ENCODE results near the gene NUP98. TPM values are rescaled to one million over a fixed set of nuclear protein-coding genes. Genes with fewer than 3 reads are reported as not detected.

NUP98 gene
- total RNA-seq, 1 experiment from 2014 or later = 82.4 TPM

DNA sequence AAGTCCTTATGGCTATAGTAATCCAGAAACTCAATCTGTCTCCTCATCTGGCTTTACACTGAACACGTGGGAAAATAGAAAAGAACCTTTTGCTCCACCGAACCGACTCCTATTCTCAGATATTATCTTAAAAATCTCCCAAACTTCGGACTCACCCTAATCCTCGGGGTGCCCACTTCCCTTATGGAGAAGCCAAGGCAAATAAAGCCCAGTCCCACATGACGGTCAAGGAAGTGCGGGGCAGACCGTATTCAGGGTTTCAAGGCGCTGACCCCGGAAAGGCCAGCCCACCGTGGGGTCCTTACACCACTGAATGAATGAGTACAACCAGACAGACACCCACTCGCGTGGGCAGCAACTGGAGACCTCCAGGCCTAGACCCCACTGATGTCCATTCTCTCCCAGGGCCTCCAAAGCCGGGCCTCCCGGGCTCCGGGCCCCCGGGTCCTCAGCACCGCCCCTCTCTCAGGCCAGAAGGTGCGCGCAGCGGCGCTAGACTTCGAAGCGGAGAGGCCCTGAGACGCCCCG lies 489 bp downstream of the NUP98 start:
- DNase-seq (ENCODE audit: low spot score) = no peak
- peaks cover 21% of the 10 kb centered on the region for H3K36me3 ChIP-seq (ENCODE audit: insufficient read depth, low read length, poor library complexity, severe bottlenecking)
- intact Hi-C loops (cut with micrococcal nuclease; ENCODE audit: unreplicated experiment) = no loop called here
- no TSS peak for BruUV-seq (replicated peaks)
- peak overlapping the region; percentile 97 for H3K27ac ChIP-seq (ENCODE audit: low read depth, low read length, poor library complexity, severe bottlenecking)
- no peaks in the 10 kb centered on the region for H3K27me3 ChIP-seq (replicated peaks; ENCODE audit: insufficient read depth, low read depth, low read length, poor library complexity)
- H3K4me3 ChIP-seq (ENCODE audit: low read depth, low read length, poor library complexity, severe bottlenecking) = peak overlapping the region; percentile 97
- peaks cover 5% of the 10 kb centered on the region for H3K4me1 ChIP-seq (ENCODE audit: insufficient read depth, low read length, poor library complexity, severe bottlenecking)
- H3K9me3 ChIP-seq (ENCODE audit: low read depth, low read length, poor library complexity, severe bottlenecking) = no peaks in the 10 kb centered on the region
- CTCF ChIA-PET = no interaction called here
- POLR2A ChIA-PET (ENCODE audit: low non-redundant PET) = no interaction called here
- TF ChIP-seq EZH2 (IDR thresholded peaks at IDR 0.05; ENCODE audit: borderline replicate concordance, low read depth, low read length, poor library complexity, severe bottlenecking) = no peak
- TF ChIP-seq, protein P1, sequence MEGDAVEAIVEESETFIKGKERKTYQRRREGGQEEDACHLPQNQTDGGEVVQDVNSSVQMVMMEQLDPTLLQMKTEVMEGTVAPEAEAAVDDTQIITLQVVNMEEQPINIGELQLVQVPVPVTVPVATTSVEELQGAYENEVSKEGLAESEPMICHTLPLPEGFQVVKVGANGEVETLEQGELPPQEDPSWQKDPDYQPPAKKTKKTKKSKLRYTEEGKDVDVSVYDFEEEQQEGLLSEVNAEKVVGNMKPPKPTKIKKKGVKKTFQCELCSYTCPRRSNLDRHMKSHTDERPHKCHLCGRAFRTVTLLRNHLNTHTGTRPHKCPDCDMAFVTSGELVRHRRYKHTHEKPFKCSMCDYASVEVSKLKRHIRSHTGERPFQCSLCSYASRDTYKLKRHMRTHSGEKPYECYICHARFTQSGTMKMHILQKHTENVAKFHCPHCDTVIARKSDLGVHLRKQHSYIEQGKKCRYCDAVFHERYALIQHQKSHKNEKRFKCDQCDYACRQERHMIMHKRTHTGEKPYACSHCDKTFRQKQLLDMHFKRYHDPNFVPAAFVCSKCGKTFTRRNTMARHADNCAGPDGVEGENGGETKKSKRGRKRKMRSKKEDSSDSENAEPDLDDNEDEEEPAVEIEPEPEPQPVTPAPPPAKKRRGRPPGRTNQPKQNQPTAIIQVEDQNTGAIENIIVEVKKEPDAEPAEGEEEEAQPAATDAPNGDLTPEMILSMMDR (conservative IDR thresholded peaks at IDR 0.05; ENCODE audit: low read depth, low read length) = no peak

DNA sequence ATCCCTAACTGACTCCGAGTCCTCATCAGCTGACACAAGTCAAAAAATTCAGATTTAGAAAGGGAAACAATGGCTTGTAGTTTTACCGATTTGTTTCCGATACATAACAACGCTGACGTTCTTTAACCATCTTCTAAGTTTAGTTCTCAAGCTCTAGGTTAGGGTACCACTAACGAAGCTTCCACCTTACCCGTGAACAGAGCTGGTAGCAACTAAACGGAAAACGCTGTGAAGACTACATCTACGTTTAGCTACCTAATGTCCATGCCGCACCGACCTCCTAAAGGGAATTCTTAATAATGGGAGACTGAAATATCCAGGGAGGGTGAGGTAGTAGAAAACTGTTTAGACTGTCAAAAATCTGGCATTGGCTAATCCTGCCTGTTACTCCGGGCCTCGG lies 1.0 kb downstream of the NUP98 start:
- BruUV-seq (replicated peaks) = no TSS peak
- Histone ChIP-seq H3K36me3 (ENCODE audit: insufficient read depth, low read length, poor library complexity, severe bottlenecking) (peaks cover 21% of the 10 kb centered on the region), H3K9me3 (ENCODE audit: low read depth, low read length, poor library complexity, severe bottlenecking) (no peaks in the 10 kb centered on the region), H3K27me3 (replicated peaks; ENCODE audit: insufficient read depth, low read depth, low read length, poor library complexity) (no peaks in the 10 kb centered on the region), H3K4me3 (ENCODE audit: low read depth, low read length, poor library complexity, severe bottlenecking) (peak overlapping the region; percentile 97), H3K27ac (ENCODE audit: low read depth, low read length, poor library complexity, severe bottlenecking) (peak overlapping the region; percentile 97), H3K4me1 (ENCODE audit: insufficient read depth, low read length, poor library complexity, severe bottlenecking) (peaks cover 5% of the 10 kb centered on the region)
- intact Hi-C loops (cut with micrococcal nuclease; ENCODE audit: unreplicated experiment) = no loop called here
- no peak for DNase-seq (ENCODE audit: low spot score)
- TF ChIP-seq EZH2 (IDR thresholded peaks at IDR 0.05; ENCODE audit: borderline replicate concordance, low read depth, low read length, poor library complexity, severe bottlenecking) = no peak
- TF ChIP-seq, protein P1 (conservative IDR thresholded peaks at IDR 0.05; ENCODE audit: low read depth, low read length) = no peak
- CTCF ChIA-PET = no interaction called here
- POLR2A ChIA-PET (ENCODE audit: low non-redundant PET) = no interaction called here

DNA sequence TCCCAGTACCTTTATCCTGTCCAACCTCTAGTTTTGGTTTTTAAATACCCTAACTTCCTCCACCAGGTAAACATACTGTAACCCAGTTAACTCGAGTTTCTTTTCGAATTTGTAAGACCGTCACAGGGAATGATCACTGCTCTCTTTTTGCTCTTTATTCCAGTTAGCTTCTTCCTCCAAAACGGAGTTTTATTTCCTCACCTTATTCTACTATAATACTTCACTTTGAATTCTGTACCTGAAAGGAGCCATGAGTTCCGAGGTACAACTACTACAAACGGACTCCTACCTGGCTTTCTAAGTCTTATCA lies 1.4 kb downstream of the NUP98 start:
- H3K27me3 ChIP-seq (replicated peaks; ENCODE audit: insufficient read depth, low read depth, low read length, poor library complexity) = no peaks in the 10 kb centered on the region
- DNase-seq (ENCODE audit: low spot score) = no peak
- H3K9me3 ChIP-seq (ENCODE audit: low read depth, low read length, poor library complexity, severe bottlenecking) = no peaks in the 10 kb centered on the region
- ChIA-PET POLR2A (ENCODE audit: low non-redundant PET) (interaction anchor here (0.5 kb wide), 1 partner anchor 11 kb away, joined by 7 read pairs; no protein-coding TSS in a partner anchor), CTCF (no interaction called here)
- TF ChIP-seq, protein P1 (conservative IDR thresholded peaks at IDR 0.05; ENCODE audit: low read depth, low read length) = no peak
- TF ChIP-seq EZH2 (IDR thresholded peaks at IDR 0.05; ENCODE audit: borderline replicate concordance, low read depth, low read length, poor library complexity, severe bottlenecking) = no peak
- BruUV-seq (replicated peaks) = no TSS peak
- H3K4me1 ChIP-seq (ENCODE audit: insufficient read depth, low read length, poor library complexity, severe bottlenecking) = peaks cover 5% of the 10 kb centered on the region
- peak overlapping the region; percentile 97 for H3K4me3 ChIP-seq (ENCODE audit: low read depth, low read length, poor library complexity, severe bottlenecking)
- intact Hi-C loops (cut with micrococcal nuclease; ENCODE audit: unreplicated experiment) = no loop called here
- H3K27ac ChIP-seq (ENCODE audit: low read depth, low read length, poor library complexity, severe bottlenecking) = peak overlapping the region; percentile 97
- H3K36me3 ChIP-seq (ENCODE audit: insufficient read depth, low read length, poor library complexity, severe bottlenecking) = peaks cover 21% of the 10 kb centered on the region

Data from A673 (cell line).